B cell (primary cell): Measurements from ENCODE around the gene IL31. TPM values are rescaled to one million over a fixed set of nuclear protein-coding genes. Genes with fewer than 3 reads are reported as not detected.

ENCODE experiments used
- ATAC-seq: fragments of 200-7000 bp; cut with Tn5 transposase; one replicate; pipeline ENCODE4 v1.10.0; 2021; ENCODE audit warnings: low read depth, mild to moderate bottlenecking, moderate number of reproducible peaks, moderate library complexity
- CTCF ChIA-PET: fragments of 350-600 bp; sonication (Branson Sonifier 250); formaldehyde crosslinking; loops from one replicate; lab custom pipeline; 2021; ENCODE audit warnings: antibody characterized with exemption, inconsistent platforms; lab: Charles Lee
- POLR2A ChIA-PET: fragments of 350-600 bp; sonication (Branson Sonifier 250); formaldehyde crosslinking; loops from one replicate; lab custom pipeline; 2021; ENCODE audit warnings: antibody characterized with exemption; lab: Charles Lee
- DNase-seq: peaks from one replicate; pipeline ENCODE4 v3.0.0; 2013
- H2AFZ ChIP-seq: 2 replicates; pipeline ENCODE4 v1.6.1; 2012; ENCODE audit warnings: mild to moderate bottlenecking, low read depth, low read length; ENCODE audit not compliant: insufficient read depth, poor library complexity, severe bottlenecking
- H3K27ac ChIP-seq, 2 donors: 1 replicate in 1 of 2; 2 replicates in 1 of 2; pipeline ENCODE4 v1.5.1; 2012 to 2013; ENCODE audit warnings: low read length in 2 of 2, mild to moderate bottlenecking in 2 of 2, moderate library complexity in 1 of 2
- H3K27me3 ChIP-seq, 4 experiments: fragments of 200-600 bp in 1 of 4; sonication (generic) in 1 of 4; replicated peaks in 1 of 4; 1 replicate in 2 of 4; 2 replicates in 2 of 4; pipeline versions ENCODE4 v1.6.1 to v1.7.0; 2013 to 2016; ENCODE audit warnings: low read length in 3 of 4, mild to moderate bottlenecking in 2 of 4, mixed read lengths in 1 of 4, moderate library complexity in 1 of 4; ENCODE audit not compliant: insufficient read depth in 4 of 4, control insufficient read depth in 3 of 4; ENCODE audit errors: control extremely low read depth in 1 of 4
- H3K36me3 ChIP-seq, 2 experiments: replicated peaks in 1 of 2; 1 replicate in 1 of 2; 2 replicates in 1 of 2; pipeline versions ENCODE4 v1.6.1 to v1.7.1; 2013; ENCODE audit warnings: low read length in 1 of 2; ENCODE audit not compliant: insufficient read depth in 2 of 2, control insufficient read depth in 1 of 2; ENCODE audit errors: control extremely low read depth in 1 of 2, extremely low read depth in 1 of 2
- H3K4me1 ChIP-seq, 2 donors: fragments of 200-600 bp in 1 of 2; sonication (generic) in 1 of 2; 1 replicate in 1 of 2; 2 replicates in 1 of 2; pipeline versions ENCODE4 v1.5.1 to v1.6.1; 2013 to 2017; ENCODE audit warnings: low read length in 2 of 2; ENCODE audit not compliant: control insufficient read depth in 2 of 2, insufficient read depth in 2 of 2
- H3K4me2 ChIP-seq: replicated peaks from 2 replicates; pipeline ENCODE3; 2012; ENCODE audit warnings: mild to moderate bottlenecking, low read depth, low read length; ENCODE audit not compliant: poor library complexity, severe bottlenecking
- H3K4me3 ChIP-seq, 5 experiments: fragments of 200-600 bp in 1 of 5; sonication (generic) in 1 of 5; 1 replicate in 3 of 5; 2 replicates in 2 of 5; pipeline versions ENCODE4 v1.5.1 to v1.7.0; 2011 to 2016; ENCODE audit warnings: low read length in 4 of 5, mild to moderate bottlenecking in 4 of 5, low read depth in 2 of 5, control low read depth in 1 of 5, moderate library complexity in 1 of 5; ENCODE audit not compliant: insufficient read depth in 1 of 5; ENCODE audit errors: control extremely low read depth in 1 of 5, extremely low read depth in 1 of 5
- H3K79me2 ChIP-seq: fragments of 200-600 bp; sonication (generic); one replicate; pipeline ENCODE4 v1.6.0; 2016; ENCODE audit warnings: low read length; ENCODE audit not compliant: control insufficient read depth, insufficient read depth
- H3K9ac ChIP-seq: fragments of 200-600 bp; sonication (generic); 2 replicates; pipeline ENCODE4 v1.6.1; 2017; ENCODE audit warnings: mild to moderate bottlenecking, low read length, moderate library complexity
- H3K9me3 ChIP-seq, 3 donors: one replicate each; pipeline versions ENCODE4 v1.6.1 to v1.7.1; 2013; ENCODE audit warnings: low read length in 2 of 3; ENCODE audit not compliant: control insufficient read depth in 2 of 3, insufficient read depth in 1 of 3; ENCODE audit errors: control extremely low read depth in 1 of 3
- H4K20me1 ChIP-seq: 2 replicates; pipeline ENCODE4 v1.6.0; 2012; ENCODE audit warnings: mild to moderate bottlenecking, low read length; ENCODE audit not compliant: insufficient read depth, control insufficient read depth, poor library complexity, severe bottlenecking
- H3K27ac Mint-ChIP-seq: one replicate; pipeline ENCODE4 v1.8.0; 2021; ENCODE audit warnings: mixed read lengths
- H3K27me3 Mint-ChIP-seq: one replicate; pipeline ENCODE4 v1.8.0; 2021; ENCODE audit warnings: mixed read lengths
- H3K4me1 Mint-ChIP-seq: one replicate; pipeline ENCODE4 v1.8.0; 2021; ENCODE audit warnings: mixed read lengths
- H3K4me3 Mint-ChIP-seq: one replicate; pipeline ENCODE4 v1.8.0; 2021; ENCODE audit warnings: mixed read lengths
- H3K9me3 Mint-ChIP-seq: one replicate; pipeline ENCODE4 v1.8.0; 2022; ENCODE audit warnings: mixed read lengths; ENCODE audit not compliant: insufficient read depth
- EZH2 ChIP-seq: IDR thresholded peaks from 2 replicates; pipeline ENCODE4 v1.6.1; 2012; ENCODE audit warnings: borderline replicate concordance, low read depth, mild to moderate bottlenecking, moderate library complexity, low read length; ENCODE audit not compliant: insufficient read depth, poor library complexity, severe bottlenecking
- WGBS: methylation state at CpG from one replicate; pipeline ENCODE4 v1.1.5; 2013; ENCODE audit warnings: missing lambda C conversion rate; ENCODE audit not compliant: insufficient coverage; 5-methylcytosine and 5-hydroxymethylcytosine counted together
- intact Hi-C: fragments of 100-400 bp; cut with micrococcal nuclease; formaldehyde crosslinking; loops from one replicate; pipeline ENCODE4 v1.10.0; 2022
- polyA plus RNA-seq: library from polyadenylated mRNA; depleted of rRNA; stranded (reverse); fragments of >200 nt; gene quantifications from 2 replicates; pipeline ENCODE4 v1.2.3, GENCODE V29; 2012
- total RNA-seq, 2 donors: library from RNA; stranded (reverse); fragments of 120-200 nt in 1 of 2; gene quantifications; 1 replicate in 1 of 2; 2 replicates in 1 of 2; pipeline versions ENCODE4 v1.2.3 to v1.2.4, GENCODE V29; 2013 to 2022
- TF ChIP-seq, protein P1 (sequence below): fragments of 200-600 bp; IDR thresholded peaks from one replicate; pipeline ENCODE4 v1.8.0; 2022; ENCODE audit warnings: antibody characterized with exemption, mild to moderate bottlenecking

The IL31 gene
- total and polyA plus RNA-seq, 2 donors (not counting 1 experiment from before 2014, with no cell fraction given), result not detected

GRCh38 chr12:122185494-122186082 is 11.6 kb upstream of the IL31 start:
- Histone ChIP-seq H3K4me1 (peaks cover 15 to 22% of the 10 kb centered on the region in 2 donors), H3K36me3 (no peaks in the 10 kb centered on the region), H3K4me3 (no peak overlapping the region), H2AFZ (no peak overlapping the region), H3K9ac (no peak overlapping the region), H3K9me3 (peaks cover 0 to 6% (median 0%) of the 10 kb centered on the region in 3 donors), H4K20me1 (no peaks in the 10 kb centered on the region), H3K27ac (no peak overlapping the region), H3K79me2 (no peaks in the 10 kb centered on the region), H3K4me2 (no peak overlapping the region), H3K27me3 (peaks cover 0 to 3% (median 0%) of the 10 kb centered on the region in 4 experiments)
- ChIA-PET CTCF (no interaction called here), POLR2A (no interaction called here)
- intact Hi-C loops, result no loop called here
- Mint-ChIP-seq H3K9me3 (no peaks in the 10 kb centered on the region), H3K4me3 (no peak overlapping the region), H3K27me3 (peaks cover under 1% of the 10 kb centered on the region), H3K4me1 (peaks cover 18% of the 10 kb centered on the region), H3K27ac (no peak overlapping the region)
- 87% methylated on average over 7 of the region's 10 CpGs for WGBS
- DNase-seq (no peak), ATAC-seq (no peak)
- no peak for TF ChIP-seq EZH2
- TF ChIP-seq, protein P1, sequence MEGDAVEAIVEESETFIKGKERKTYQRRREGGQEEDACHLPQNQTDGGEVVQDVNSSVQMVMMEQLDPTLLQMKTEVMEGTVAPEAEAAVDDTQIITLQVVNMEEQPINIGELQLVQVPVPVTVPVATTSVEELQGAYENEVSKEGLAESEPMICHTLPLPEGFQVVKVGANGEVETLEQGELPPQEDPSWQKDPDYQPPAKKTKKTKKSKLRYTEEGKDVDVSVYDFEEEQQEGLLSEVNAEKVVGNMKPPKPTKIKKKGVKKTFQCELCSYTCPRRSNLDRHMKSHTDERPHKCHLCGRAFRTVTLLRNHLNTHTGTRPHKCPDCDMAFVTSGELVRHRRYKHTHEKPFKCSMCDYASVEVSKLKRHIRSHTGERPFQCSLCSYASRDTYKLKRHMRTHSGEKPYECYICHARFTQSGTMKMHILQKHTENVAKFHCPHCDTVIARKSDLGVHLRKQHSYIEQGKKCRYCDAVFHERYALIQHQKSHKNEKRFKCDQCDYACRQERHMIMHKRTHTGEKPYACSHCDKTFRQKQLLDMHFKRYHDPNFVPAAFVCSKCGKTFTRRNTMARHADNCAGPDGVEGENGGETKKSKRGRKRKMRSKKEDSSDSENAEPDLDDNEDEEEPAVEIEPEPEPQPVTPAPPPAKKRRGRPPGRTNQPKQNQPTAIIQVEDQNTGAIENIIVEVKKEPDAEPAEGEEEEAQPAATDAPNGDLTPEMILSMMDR, result no peak

DNA sequence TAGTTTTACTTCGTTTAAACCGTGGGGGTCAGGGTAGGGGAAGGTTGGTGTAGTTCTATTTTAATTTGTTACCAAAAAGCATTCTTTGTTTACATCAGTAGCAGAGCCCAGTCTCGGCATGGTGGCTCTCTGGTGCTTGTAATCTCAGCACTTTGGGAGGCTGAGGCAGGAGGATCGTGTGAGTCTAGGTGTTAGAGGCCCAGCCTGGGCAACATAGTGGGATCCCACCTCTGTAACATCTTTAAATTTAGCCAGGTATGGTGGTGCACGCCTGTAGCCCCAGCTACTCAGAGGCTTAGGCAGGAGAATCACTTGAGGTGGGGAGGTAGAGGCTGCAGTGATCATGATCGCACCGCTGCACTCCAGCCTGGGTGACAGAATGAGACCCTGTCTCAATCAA is 11.1 kb upstream of the IL31 start:
- peak overlapping the region; percentile 34 for H2AFZ ChIP-seq
- intact Hi-C loops, result no loop called here
- no peaks in the 10 kb centered on the region for H3K79me2 ChIP-seq
- ATAC-seq (no peak), DNase-seq (no peak)
- peaks cover 18% of the 10 kb centered on the region for H3K4me1 Mint-ChIP-seq
- H3K4me3 ChIP-seq, result no peak overlapping the region
- H3K27ac Mint-ChIP-seq, result peak overlapping the region; percentile 72
- POLR2A ChIA-PET, result no interaction called here
- TF ChIP-seq, protein P1, result no peak
- no peak for TF ChIP-seq EZH2
- peaks cover 0 to 6% (median 0%) of the 10 kb centered on the region in 3 donors for H3K9me3 ChIP-seq
- H3K4me2 ChIP-seq, result no peak overlapping the region
- no peaks in the 10 kb centered on the region for H3K36me3 ChIP-seq
- CTCF ChIA-PET, result no interaction called here
- H3K9ac ChIP-seq, result no peak overlapping the region
- H3K9me3 Mint-ChIP-seq, result no peaks in the 10 kb centered on the region
- H4K20me1 ChIP-seq, result no peaks in the 10 kb centered on the region
- peaks cover 0 to 3% (median 0%) of the 10 kb centered on the region in 4 experiments for H3K27me3 ChIP-seq
- peaks cover 15 to 22% of the 10 kb centered on the region in 2 donors for H3K4me1 ChIP-seq
- WGBS, result 94% methylated on average over 3 of the region's 7 CpGs
- H3K27ac ChIP-seq, result no peak overlapping the region
- H3K27me3 Mint-ChIP-seq, result peaks cover 4% of the 10 kb centered on the region
- H3K4me3 Mint-ChIP-seq, result no peak overlapping the region
